Mesenchymal stem cell (in vitro differentiated cells and primary cell): ENCODE measurements around the gene NHERF1.

Experiments
- DNase-seq: peaks from one replicate; pipeline ENCODE4 v3.0.0-alpha.2; 2013
- H2AFZ ChIP-seq: one replicate; pipeline ENCODE4 v1.6.1; 2013; ENCODE audit warnings: low read depth, mild to moderate bottlenecking, control low read depth, inconsistent platforms, low read length, moderate library complexity
- H2AK5ac ChIP-seq: 2 replicates; pipeline ENCODE4 v1.6.1; 2013; ENCODE audit warnings: low read length, moderate library complexity, mild to moderate bottlenecking, inconsistent platforms; ENCODE audit not compliant: severe bottlenecking
- H2BK120ac ChIP-seq: one replicate; pipeline ENCODE4 v1.6.1; 2013; ENCODE audit warnings: low read depth, mild to moderate bottlenecking, inconsistent platforms, low read length, moderate library complexity
- H2BK12ac ChIP-seq, 2 experiments: one replicate each; pipeline ENCODE4 v1.6.1; 2013; ENCODE audit warnings: inconsistent platforms in 2 of 2, low read length in 2 of 2, mild to moderate bottlenecking in 2 of 2, moderate library complexity in 2 of 2, control low read depth in 1 of 2
- H2BK15ac ChIP-seq: one replicate; pipeline ENCODE4 v1.6.1; 2013; ENCODE audit warnings: mild to moderate bottlenecking, low read depth, inconsistent platforms; ENCODE audit not compliant: poor library complexity, severe bottlenecking
- H2BK5ac ChIP-seq: 2 replicates; pipeline ENCODE4 v1.6.1; 2013; ENCODE audit warnings: low read depth, mild to moderate bottlenecking, low read length, control low read depth, inconsistent platforms; ENCODE audit not compliant: poor library complexity, severe bottlenecking
- H3K14ac ChIP-seq, 2 experiments: one replicate each; pipeline ENCODE4 v1.6.1; 2013; ENCODE audit warnings: inconsistent platforms in 2 of 2, low read length in 2 of 2, control low read depth in 1 of 2, mild to moderate bottlenecking in 1 of 2, moderate library complexity in 1 of 2
- H3K18ac ChIP-seq, 2 experiments: one replicate each; pipeline ENCODE4 v1.6.1; 2013; ENCODE audit warnings: inconsistent platforms in 2 of 2, low read length in 2 of 2, control low read depth in 1 of 2, low read depth in 1 of 2, mild to moderate bottlenecking in 1 of 2
- H3K23ac ChIP-seq, 2 experiments: one replicate each; pipeline ENCODE4 v1.6.1; 2013; ENCODE audit warnings: inconsistent platforms in 2 of 2, low read length in 2 of 2, mild to moderate bottlenecking in 2 of 2, moderate library complexity in 2 of 2, control low read depth in 1 of 2
- H3K27ac ChIP-seq: 2 replicates; pipeline ENCODE4 v1.5.1; 2013; ENCODE audit warnings: mild to moderate bottlenecking, moderate library complexity, low read length, control low read depth, inconsistent platforms; ENCODE audit not compliant: poor library complexity, severe bottlenecking
- H3K27me3 ChIP-seq, 2 experiments: 2 replicates each; pipeline versions ENCODE4 v1.6.1 to v1.7.0; 2013; ENCODE audit warnings: low read length in 2 of 2, mild to moderate bottlenecking in 2 of 2, moderate library complexity in 2 of 2, control low read depth in 1 of 2, inconsistent platforms in 1 of 2; ENCODE audit not compliant: control insufficient read depth in 1 of 2, insufficient read depth in 1 of 2
- H3K36me3 ChIP-seq, 2 experiments: 2 replicates each; pipeline versions ENCODE4 v1.6.1 to v1.7.0; 2013; ENCODE audit warnings: low read length in 2 of 2, control low read depth in 1 of 2, inconsistent platforms in 1 of 2, low read depth in 1 of 2, mild to moderate bottlenecking in 1 of 2; ENCODE audit not compliant: insufficient read depth in 2 of 2, control insufficient read depth in 1 of 2
- H3K4ac ChIP-seq, 2 experiments: one replicate each; pipeline ENCODE4 v1.6.1; 2013; ENCODE audit warnings: inconsistent platforms in 2 of 2, low read length in 2 of 2, mild to moderate bottlenecking in 2 of 2, moderate library complexity in 2 of 2, control low read depth in 1 of 2, low read depth in 1 of 2
- H3K4me1 ChIP-seq: 2 replicates; pipeline ENCODE4 v1.6.1; 2013; ENCODE audit warnings: low read depth, low read length, control low read depth; ENCODE audit not compliant: control insufficient read depth, insufficient read depth
- H3K4me2 ChIP-seq: 2 replicates; pipeline ENCODE4 v1.6.1; 2013; ENCODE audit warnings: low read length, mild to moderate bottlenecking, inconsistent platforms; ENCODE audit not compliant: poor library complexity, severe bottlenecking
- H3K4me3 ChIP-seq, 2 experiments: 2 replicates each; pipeline versions ENCODE4 v1.5.1 to v1.7.0; 2013; ENCODE audit warnings: low read length in 2 of 2, mild to moderate bottlenecking in 2 of 2, control low read depth in 1 of 2, low read depth in 1 of 2; ENCODE audit not compliant: insufficient read depth in 1 of 2
- H3K79me1 ChIP-seq: replicated peaks from 2 replicates; pipeline ENCODE4 v1.6.1; 2013; ENCODE audit warnings: mild to moderate bottlenecking, control low read depth, low read length, inconsistent platforms; ENCODE audit not compliant: poor library complexity, severe bottlenecking
- H3K9ac ChIP-seq: 2 replicates; pipeline ENCODE4 v1.7.0; 2013; ENCODE audit warnings: mild to moderate bottlenecking, low read length, moderate library complexity
- H3K9me3 ChIP-seq: 2 replicates; pipeline ENCODE4 v1.7.0; 2013; ENCODE audit warnings: mild to moderate bottlenecking, low read length; ENCODE audit not compliant: control insufficient read depth
- H4K8ac ChIP-seq: one replicate; pipeline ENCODE4 v1.6.1; 2013; ENCODE audit warnings: inconsistent platforms, mild to moderate bottlenecking, low read length, moderate library complexity
- H4K91ac ChIP-seq: one replicate; pipeline ENCODE4 v1.6.1; 2013; ENCODE audit warnings: mild to moderate bottlenecking, low read length, inconsistent platforms
- WGBS: methylation state at CpG from one replicate; pipeline ENCODE4 v1.1.7; 2013; ENCODE audit warnings: mixed read lengths; 5-methylcytosine and 5-hydroxymethylcytosine counted together

NHERF1 gene

DNA sequence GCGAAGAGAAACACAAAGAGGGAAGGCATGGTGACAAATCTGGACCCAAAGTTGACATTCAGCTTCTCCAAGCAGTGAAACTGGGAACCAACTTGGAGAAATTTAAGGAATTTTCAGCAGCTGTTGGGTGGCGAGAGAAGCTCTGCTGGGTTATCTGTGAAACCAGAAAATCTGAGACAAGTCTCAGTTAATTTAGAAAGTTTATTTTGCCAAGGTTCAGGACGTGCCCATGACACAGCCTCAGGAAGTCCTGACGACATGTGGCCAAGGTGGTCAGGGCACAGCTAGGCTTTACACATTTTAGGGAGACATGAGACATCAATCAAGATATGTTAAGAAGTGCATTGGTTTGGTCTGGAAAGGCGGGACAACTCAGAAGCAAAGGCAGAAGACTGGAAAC, 24.5 kb upstream of the NHERF1 start:
- no peak overlapping the region for H2BK15ac ChIP-seq
- H3K9me3 ChIP-seq: peaks cover 4% of the 10 kb centered on the region
- WGBS: 80% methylated on average over 5 of the region's 5 CpGs
- no peak overlapping the region for H2AFZ ChIP-seq
- H4K91ac ChIP-seq: no peak overlapping the region
- H3K18ac ChIP-seq: no peak overlapping the region
- H3K9ac ChIP-seq: no peak overlapping the region
- no peak overlapping the region for H3K4me3 ChIP-seq
- no peaks in the 10 kb centered on the region for H3K79me1 ChIP-seq
- H3K4me1 ChIP-seq: no peaks in the 10 kb centered on the region
- no peak overlapping the region for H3K4ac ChIP-seq
- H3K14ac ChIP-seq: no peak overlapping the region
- H2BK5ac ChIP-seq: no peak overlapping the region
- H3K27ac ChIP-seq: no peak overlapping the region
- no peak overlapping the region for H2BK120ac ChIP-seq
- H4K8ac ChIP-seq: no peak overlapping the region
- peaks cover 25 to 34% of the 10 kb centered on the region in 2 experiments for H3K27me3 ChIP-seq
- H3K23ac ChIP-seq: no peak overlapping the region
- no peak overlapping the region for H2BK12ac ChIP-seq
- no peaks in the 10 kb centered on the region for H3K36me3 ChIP-seq
- no peak overlapping the region for H3K4me2 ChIP-seq
- H2AK5ac ChIP-seq: no peak overlapping the region
- no peak for DNase-seq

DNA sequence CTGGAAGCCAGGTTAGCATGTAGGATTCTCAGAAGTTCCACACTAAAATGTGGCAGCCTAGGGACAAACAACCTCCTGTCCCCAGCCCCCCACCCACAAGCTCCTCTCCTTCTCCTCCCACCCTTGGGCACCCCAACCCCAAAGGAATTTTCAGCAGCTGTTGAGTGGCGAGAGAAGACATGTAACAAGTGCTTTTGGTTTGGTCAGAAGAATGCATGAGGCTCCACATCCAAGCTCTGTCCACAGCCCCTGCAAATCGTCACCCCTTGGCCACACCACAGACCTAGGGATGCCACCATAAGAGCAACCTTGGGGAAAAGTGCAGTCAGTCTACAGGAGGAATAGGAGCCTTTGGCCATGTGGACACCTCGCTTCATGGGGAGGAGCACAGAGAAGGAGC, 23.3 kb upstream of the NHERF1 start:
- Histone ChIP-seq H4K91ac (no peak overlapping the region), H2BK12ac (no peak overlapping the region), H3K4me3 (no peak overlapping the region), H4K8ac (no peak overlapping the region), H2BK120ac (no peak overlapping the region), H3K23ac (no peak overlapping the region), H3K14ac (no peak overlapping the region), H2AK5ac (no peak overlapping the region), H3K9me3 (peaks cover 4% of the 10 kb centered on the region), H2BK15ac (no peak overlapping the region), H2BK5ac (no peak overlapping the region), H3K4ac (no peak overlapping the region), H3K9ac (no peak overlapping the region), H2AFZ (no peak overlapping the region), H3K27ac (no peak overlapping the region), H3K79me1 (no peaks in the 10 kb centered on the region), H3K4me2 (no peak overlapping the region), H3K18ac (no peak overlapping the region), H3K4me1 (no peaks in the 10 kb centered on the region), H3K27me3 (peaks cover 21 to 34% of the 10 kb centered on the region in 2 experiments), H3K36me3 (no peaks in the 10 kb centered on the region)
- WGBS: 76% methylated on average over 2 of the region's 3 CpGs
- no peak for DNase-seq

DNA sequence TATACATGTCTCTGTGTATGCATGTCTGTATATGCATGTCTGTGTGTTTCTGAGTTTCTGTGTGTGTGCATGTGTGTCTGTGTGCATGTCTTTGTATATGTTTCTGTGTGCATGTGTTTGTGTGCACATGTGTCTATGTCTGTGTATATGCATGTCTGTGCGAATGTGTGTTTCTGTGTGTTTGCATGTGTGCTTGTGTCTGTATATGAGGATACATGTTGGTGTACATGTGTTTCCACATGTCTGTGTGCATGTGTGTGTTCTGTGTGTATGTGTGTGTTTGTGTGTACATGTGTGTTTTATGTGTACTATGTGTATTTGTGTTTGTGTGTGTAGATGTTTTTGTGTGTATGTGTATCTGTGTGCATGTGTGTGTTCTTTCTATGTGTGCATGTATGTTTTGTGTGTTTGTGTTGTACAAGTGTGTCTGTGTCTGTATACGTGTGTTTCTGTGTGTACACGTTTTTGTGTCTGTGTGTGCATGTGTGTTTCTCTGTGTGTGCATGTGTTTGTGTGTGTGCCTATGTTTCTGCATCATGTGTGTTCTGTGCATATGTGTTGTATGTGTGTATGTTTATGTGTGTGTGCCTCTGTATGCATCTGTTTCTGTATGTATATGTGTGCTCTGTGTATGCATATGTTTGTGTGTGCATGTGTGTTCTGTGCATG, 20.3 kb upstream of the NHERF1 start:
- Histone ChIP-seq H2AFZ (no peak overlapping the region), H2AK5ac (no peak overlapping the region), H3K9me3 (no peaks in the 10 kb centered on the region), H4K8ac (no peak overlapping the region), H3K4me2 (no peak overlapping the region), H3K79me1 (no peaks in the 10 kb centered on the region), H3K4me3 (no peak overlapping the region), H3K18ac (no peak overlapping the region), H3K36me3 (no peaks in the 10 kb centered on the region), H3K4ac (no peak overlapping the region), H2BK15ac (no peak overlapping the region), H3K14ac (no peak overlapping the region), H2BK12ac (no peak overlapping the region), H2BK120ac (no peak overlapping the region), H3K9ac (no peak overlapping the region), H3K27ac (no peak overlapping the region), H4K91ac (no peak overlapping the region), H3K27me3 (peaks cover 12 to 28% of the 10 kb centered on the region in 2 experiments), H2BK5ac (no peak overlapping the region), H3K4me1 (no peaks in the 10 kb centered on the region), H3K23ac (no peak overlapping the region)
- WGBS: 94% methylated on average over 3 of the region's 3 CpGs
- DNase-seq: no peak

DNA sequence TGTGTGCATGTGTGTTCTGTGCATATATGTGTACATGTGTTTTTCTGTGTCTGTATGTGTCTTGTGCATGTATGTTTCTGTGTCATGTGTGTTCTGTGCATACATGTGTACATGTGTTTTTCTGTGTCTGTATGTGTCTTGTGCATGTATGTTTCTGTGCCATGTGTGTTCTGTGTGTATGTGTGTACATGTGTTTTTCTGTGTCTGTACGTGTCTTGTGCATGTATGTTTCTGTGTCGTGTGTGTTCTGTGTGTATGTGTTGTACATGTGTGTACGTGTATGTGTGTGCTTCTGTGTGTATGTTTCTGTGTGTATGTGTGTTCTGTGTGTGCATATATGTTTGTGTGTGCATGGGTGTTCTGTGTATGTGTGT, 19.7 kb upstream of the NHERF1 start:
- Histone ChIP-seq H3K23ac (no peak overlapping the region), H3K4me3 (no peak overlapping the region), H4K8ac (no peak overlapping the region), H3K27me3 (peaks cover 15 to 32% of the 10 kb centered on the region in 2 experiments), H2BK120ac (no peak overlapping the region), H3K4ac (no peak overlapping the region), H2AFZ (no peak overlapping the region), H2BK12ac (no peak overlapping the region), H3K4me1 (no peaks in the 10 kb centered on the region), H2BK5ac (no peak overlapping the region), H4K91ac (no peak overlapping the region), H3K18ac (no peak overlapping the region), H3K9ac (no peak overlapping the region), H2BK15ac (no peak overlapping the region), H3K14ac (no peak overlapping the region), H3K4me2 (no peak overlapping the region), H3K9me3 (no peaks in the 10 kb centered on the region), H3K27ac (no peak overlapping the region), H3K79me1 (no peaks in the 10 kb centered on the region), H3K36me3 (no peaks in the 10 kb centered on the region), H2AK5ac (no peak overlapping the region)
- no peak for DNase-seq
- WGBS: 74% methylated on average over 3 of the region's 3 CpGs
